ENCODE measurements around the gene R3HDM2.

DNA sequence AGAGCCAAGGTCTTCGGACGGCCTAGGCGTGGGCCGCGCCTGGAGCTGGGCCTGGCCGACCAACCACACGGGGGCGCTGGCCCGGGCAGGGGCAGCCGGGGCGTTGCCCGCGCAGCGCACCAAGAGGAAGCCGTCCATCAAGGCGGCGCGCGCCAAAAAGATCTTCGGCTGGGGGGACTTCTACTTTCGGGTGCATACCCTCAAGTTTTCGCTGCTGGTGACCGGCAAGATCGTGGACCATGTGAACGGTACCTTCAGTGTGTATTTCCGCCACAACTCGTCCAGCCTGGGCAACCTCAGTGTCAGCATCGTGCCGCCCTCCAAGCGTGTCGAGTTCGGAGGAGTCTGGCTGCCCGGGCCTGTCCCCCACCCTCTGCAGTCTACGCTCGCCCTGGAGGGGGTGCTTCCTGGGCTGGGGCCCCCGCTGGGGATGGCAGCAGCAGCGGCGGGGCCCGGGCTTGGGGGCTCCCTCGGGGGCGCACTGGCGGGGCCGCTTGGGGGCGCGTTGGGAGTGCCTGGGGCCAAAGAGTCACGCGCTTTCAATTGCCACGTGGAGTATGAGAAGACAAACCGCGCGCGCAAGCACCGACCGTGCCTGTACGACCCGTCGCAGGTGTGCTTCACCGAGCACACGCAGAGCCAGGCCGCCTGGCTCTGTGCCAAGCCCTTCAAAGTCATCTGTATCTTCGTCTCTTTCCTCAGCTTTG lies 205.7 kb downstream of the R3HDM2 start:
- TF ChIP-seq, protein P1, sequence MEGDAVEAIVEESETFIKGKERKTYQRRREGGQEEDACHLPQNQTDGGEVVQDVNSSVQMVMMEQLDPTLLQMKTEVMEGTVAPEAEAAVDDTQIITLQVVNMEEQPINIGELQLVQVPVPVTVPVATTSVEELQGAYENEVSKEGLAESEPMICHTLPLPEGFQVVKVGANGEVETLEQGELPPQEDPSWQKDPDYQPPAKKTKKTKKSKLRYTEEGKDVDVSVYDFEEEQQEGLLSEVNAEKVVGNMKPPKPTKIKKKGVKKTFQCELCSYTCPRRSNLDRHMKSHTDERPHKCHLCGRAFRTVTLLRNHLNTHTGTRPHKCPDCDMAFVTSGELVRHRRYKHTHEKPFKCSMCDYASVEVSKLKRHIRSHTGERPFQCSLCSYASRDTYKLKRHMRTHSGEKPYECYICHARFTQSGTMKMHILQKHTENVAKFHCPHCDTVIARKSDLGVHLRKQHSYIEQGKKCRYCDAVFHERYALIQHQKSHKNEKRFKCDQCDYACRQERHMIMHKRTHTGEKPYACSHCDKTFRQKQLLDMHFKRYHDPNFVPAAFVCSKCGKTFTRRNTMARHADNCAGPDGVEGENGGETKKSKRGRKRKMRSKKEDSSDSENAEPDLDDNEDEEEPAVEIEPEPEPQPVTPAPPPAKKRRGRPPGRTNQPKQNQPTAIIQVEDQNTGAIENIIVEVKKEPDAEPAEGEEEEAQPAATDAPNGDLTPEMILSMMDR (IDR thresholded peaks at IDR 0.05): no peak
- TF ChIP-seq POLR2A (IDR thresholded peaks at IDR 0.05) (no peak), POLR2AphosphoS5 (IDR thresholded peaks at IDR 0.05) (no peak)

Measured in breast epithelium (tissue), 3 donors.